SK-N-MC (cell line): ENCODE measurements around the gene ERFE.

Experiments used
- EZH2 ChIP-seq: fragments of 200-600 bp; sonication (generic); IDR thresholded peaks from one replicate; pipeline ENCODE4 v1.6.1; 2017; ENCODE audit warnings: antibody characterized with exemption
- POLR2AphosphoS5 ChIP-seq: IDR thresholded peaks from 2 replicates; pipeline ENCODE4 v1.6.1; 2012; ENCODE audit warnings: mild to moderate bottlenecking, low read depth, low read length, borderline replicate concordance

- TF ChIP-seq POLR2AphosphoS5, result no peak
- TF ChIP-seq EZH2, result no peak
Measured at GRCh38 chr2:238162846-238163441, 4.2 kb downstream of the ERFE start.
